Measurements from ENCODE around the gene DDOST.

The DDOST gene

DNA sequence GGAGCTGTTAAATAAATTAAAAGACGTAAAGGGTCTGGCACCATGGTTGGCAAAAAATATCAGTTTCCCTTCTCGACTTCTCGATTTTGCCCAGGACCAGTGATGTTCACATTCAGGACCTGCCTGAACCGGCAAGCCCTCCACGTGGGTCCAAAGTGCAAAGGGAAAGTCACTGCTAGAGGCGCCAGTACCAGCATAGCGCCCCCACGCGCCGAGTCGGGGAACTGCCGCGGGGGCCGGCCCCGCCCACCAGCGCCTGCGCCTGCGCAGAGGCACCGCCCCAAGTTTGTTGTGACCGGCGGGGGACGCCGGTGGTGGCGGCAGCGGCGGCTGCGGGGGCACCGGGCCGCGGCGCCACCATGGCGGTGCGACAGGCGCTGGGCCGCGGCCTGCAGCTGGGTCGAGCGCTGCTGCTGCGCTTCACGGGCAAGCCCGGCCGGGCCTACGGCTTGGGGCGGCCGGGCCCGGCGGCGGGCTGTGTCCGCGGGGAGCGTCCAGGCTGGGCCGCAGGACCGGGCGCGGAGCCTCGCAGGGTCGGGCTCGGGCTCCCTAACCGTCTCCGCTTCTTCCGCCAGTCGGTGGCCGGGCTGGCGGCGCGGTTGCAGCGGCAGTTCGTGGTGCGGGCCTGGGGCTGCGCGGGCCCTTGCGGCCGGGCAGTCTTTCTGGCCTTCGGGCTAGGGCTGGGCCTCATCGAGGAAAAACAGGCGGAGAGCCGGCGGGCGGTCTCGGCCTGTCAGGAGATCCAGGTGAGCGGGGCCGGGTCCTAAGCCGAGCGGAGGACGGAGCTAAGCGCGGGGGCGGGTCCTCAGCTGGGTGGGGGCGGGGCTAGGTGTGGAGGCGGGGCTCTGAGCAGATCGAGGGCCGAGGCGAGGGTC is 27.7 kb downstream of the DDOST start, which contains the start of gene PINK1:
Gene PINK1 (plus strand): TSS at position 269 of the 875 bp plus-strand sequence. CDS start 91 bp downstream, at position 360.
- TF ChIP-seq EZH2 (IDR thresholded peaks at IDR 0.05) (no peak), POLR2AphosphoS5 (IDR thresholded peaks at IDR 0.05; ENCODE audit: borderline replicate concordance, low read depth, low read length) (no peak), FOXP2 (optimal IDR thresholded peaks at IDR 0.05; ENCODE audit: control extremely low read depth, extremely low read length, insufficient read depth) (no peak)
- no peak for DNase-seq (ENCODE audit: low read depth, low spot score)
- Histone ChIP-seq H3K9me3 (ENCODE audit: low read depth, low read length) (no peaks in the 10 kb centered on the region), H3K36me3 (ENCODE audit: insufficient read depth, low read length) (no peaks in the 10 kb centered on the region), H3K4me3 (peak within 1 kb of the TSS; percentile 94), H3K9ac (ENCODE audit: insufficient read length) (peak within 1 kb of the TSS; percentile 86), H3K27ac (peak within 1 kb of the TSS; percentile 65; the same call in 1 of the 2 replicates)

DNA sequence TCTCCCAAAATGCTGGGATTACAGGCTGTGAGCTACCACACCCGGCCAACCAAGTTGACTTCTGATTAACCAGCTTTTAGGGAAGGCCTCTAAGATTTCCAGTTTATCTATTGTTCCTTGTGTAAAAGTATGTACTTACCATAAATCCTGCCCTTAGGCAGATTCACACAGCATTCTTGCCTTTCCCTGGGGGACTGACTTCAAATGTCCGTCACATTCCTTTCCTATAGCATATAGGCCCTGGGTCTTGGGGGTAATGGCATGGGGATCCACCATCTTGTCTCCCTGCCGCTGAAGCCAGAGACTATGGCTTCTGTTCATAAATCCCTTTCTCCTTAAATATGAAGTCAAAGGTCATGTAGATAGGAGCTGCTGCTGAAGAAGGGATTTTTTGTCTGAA is 28.8 kb downstream of the DDOST start:
- no peak for TF ChIP-seq FOXP2 (optimal IDR thresholded peaks at IDR 0.05; ENCODE audit: control extremely low read depth, extremely low read length, insufficient read depth)
- no peak for TF ChIP-seq POLR2AphosphoS5 (IDR thresholded peaks at IDR 0.05; ENCODE audit: borderline replicate concordance, low read depth, low read length)
- no peak for TF ChIP-seq EZH2 (IDR thresholded peaks at IDR 0.05)
- no peaks in the 10 kb centered on the region for H3K9me3 ChIP-seq (ENCODE audit: low read depth, low read length)
- H3K9ac ChIP-seq (ENCODE audit: insufficient read length): no peak overlapping the region
- H3K27ac ChIP-seq: no peak overlapping the region
- no peak for DNase-seq (ENCODE audit: low read depth, low spot score)
- H3K4me3 ChIP-seq: no peak overlapping the region
- H3K36me3 ChIP-seq (ENCODE audit: insufficient read depth, low read length): no peaks in the 10 kb centered on the region

DNA sequence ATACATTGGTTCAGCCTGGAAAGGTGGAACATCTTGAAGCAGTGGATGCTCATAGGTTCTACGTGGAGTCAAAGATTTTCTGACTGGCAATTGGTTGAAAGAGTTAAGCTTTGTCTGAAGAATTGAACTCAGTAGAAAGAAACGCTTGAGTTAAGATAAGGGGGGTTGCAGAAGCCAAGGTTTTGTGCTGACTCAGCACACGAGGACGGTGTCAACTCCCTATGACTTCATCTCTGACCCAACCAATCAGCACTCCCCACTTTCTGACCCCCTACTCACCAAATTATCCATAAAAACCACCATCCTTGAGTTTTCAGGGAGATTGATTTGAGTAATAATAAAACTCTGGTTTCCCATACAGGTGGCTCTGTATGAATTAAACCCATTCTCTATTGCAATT is 30.4 kb downstream of the DDOST start:
- no peak for DNase-seq (ENCODE audit: low read depth, low spot score)
- H3K27ac ChIP-seq: no peak overlapping the region
- H3K36me3 ChIP-seq (ENCODE audit: insufficient read depth, low read length): no peaks in the 10 kb centered on the region
- H3K9ac ChIP-seq (ENCODE audit: insufficient read length): no peak overlapping the region
- no peak for TF ChIP-seq EZH2 (IDR thresholded peaks at IDR 0.05)
- TF ChIP-seq POLR2AphosphoS5 (IDR thresholded peaks at IDR 0.05; ENCODE audit: borderline replicate concordance, low read depth, low read length): no peak
- no peak for TF ChIP-seq FOXP2 (optimal IDR thresholded peaks at IDR 0.05; ENCODE audit: control extremely low read depth, extremely low read length, insufficient read depth)
- no peaks in the 10 kb centered on the region for H3K9me3 ChIP-seq (ENCODE audit: low read depth, low read length)
- no peak overlapping the region for H3K4me3 ChIP-seq

DNA sequence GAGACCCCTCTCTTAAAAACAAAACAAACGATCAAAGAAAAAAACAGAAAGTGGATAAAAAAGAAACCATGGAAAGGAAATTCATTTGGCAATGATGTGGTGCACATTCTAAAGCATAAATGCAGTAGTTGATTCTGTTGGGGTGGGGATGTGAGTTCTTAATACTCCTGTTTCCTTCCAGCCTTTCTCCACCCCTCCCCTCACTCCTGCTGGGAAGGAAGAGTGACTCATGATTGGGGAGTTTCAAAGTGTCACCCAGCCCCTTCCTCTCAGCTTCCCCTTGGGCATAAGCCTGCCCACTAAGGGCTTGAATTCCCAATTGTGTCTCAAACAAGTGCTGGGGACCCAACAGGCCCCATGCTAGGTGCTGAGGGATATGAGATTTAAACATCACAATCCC is 34.6 kb downstream of the DDOST start:
- no peaks in the 10 kb centered on the region for H3K9me3 ChIP-seq (ENCODE audit: low read depth, low read length)
- no peak for TF ChIP-seq EZH2 (IDR thresholded peaks at IDR 0.05)
- no peak for TF ChIP-seq POLR2AphosphoS5 (IDR thresholded peaks at IDR 0.05; ENCODE audit: borderline replicate concordance, low read depth, low read length)
- no peak for TF ChIP-seq FOXP2 (optimal IDR thresholded peaks at IDR 0.05; ENCODE audit: control extremely low read depth, extremely low read length, insufficient read depth)
- H3K9ac ChIP-seq (ENCODE audit: insufficient read length): no peak overlapping the region
- no peak for DNase-seq (ENCODE audit: low read depth, low spot score)
- 0 out of 2 replicates have a peak overlapping the region, but pooled peaks have one; percentile 49 for H3K27ac ChIP-seq
- H3K36me3 ChIP-seq (ENCODE audit: insufficient read depth, low read length): no peaks in the 10 kb centered on the region
- H3K4me3 ChIP-seq: no peak overlapping the region

DNA sequence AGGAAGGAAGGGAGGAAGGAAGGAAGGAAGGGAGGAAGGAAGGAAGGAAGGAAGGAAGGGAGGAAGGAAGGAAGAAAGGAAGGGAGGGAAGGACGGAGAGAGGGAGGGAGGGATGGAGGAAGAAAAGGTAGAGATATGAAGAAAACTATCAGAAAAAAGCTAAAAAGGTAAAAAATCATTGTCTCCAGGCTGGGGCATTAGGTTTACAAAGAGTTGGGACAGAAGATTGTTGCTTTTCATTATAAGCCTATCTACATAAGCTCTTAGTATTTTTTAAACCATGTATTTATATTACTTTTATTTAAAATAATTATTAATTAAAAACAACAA is 35.1 kb downstream of the DDOST start:
- Histone ChIP-seq H3K9ac (ENCODE audit: insufficient read length) (no peak overlapping the region), H3K36me3 (ENCODE audit: insufficient read depth, low read length) (no peaks in the 10 kb centered on the region), H3K27ac (0 out of 2 replicates have a peak overlapping the region, but pooled peaks have one; percentile 49), H3K4me3 (no peak overlapping the region), H3K9me3 (ENCODE audit: low read depth, low read length) (no peaks in the 10 kb centered on the region)
- no peak for DNase-seq (ENCODE audit: low read depth, low spot score)
- TF ChIP-seq EZH2 (IDR thresholded peaks at IDR 0.05): no peak
- TF ChIP-seq POLR2AphosphoS5 (IDR thresholded peaks at IDR 0.05; ENCODE audit: borderline replicate concordance, low read depth, low read length): no peak
- TF ChIP-seq FOXP2 (optimal IDR thresholded peaks at IDR 0.05; ENCODE audit: control extremely low read depth, extremely low read length, insufficient read depth): no peak

DNA sequence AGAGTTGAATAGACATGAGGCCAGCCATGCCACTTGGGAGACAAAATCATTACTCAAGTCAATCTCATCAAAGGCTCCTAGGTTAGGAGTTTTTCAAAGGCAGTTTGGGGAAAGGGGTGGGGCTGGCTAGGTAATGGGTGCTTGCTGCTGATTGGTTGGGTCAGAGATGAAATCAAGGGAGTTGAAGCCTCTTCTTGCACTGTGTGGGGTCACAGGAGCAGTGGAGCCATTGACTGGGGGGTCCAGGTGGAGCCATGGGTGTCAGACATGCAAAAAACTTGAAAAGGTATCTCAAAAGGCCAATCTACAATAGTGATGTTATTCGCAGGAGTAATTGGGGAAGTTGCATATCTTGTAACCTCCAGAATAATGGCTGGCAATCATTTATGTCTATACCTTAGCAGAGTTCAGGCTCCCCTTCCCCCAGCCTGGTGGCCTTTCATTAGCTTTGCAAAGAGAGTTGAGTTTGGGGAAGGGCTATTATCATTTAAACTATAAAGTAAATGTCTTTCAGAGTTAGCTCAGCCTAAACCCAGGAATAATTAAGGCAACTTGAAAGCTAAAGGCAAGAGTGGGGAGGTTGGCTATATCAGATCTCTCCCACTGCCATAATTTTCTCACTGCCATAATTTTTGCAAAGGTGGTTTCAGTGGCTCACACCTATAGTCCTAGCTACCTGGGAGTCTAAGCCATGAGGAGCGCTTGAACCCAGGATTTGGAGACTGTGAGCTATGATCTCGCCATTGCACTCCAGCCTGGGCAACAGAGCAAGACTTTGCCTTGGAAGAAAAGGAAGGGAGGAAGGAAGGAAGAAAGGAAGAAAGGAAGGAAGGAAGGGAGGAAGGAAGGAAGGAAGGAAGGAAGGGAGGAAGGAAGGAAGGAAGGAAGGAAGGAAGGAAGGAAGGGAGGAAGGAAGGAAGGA is 35.7 kb downstream of the DDOST start:
- Histone ChIP-seq H3K4me3 (no peak overlapping the region), H3K9me3 (ENCODE audit: low read depth, low read length) (no peaks in the 10 kb centered on the region), H3K27ac (no peak overlapping the region), H3K9ac (ENCODE audit: insufficient read length) (no peak overlapping the region), H3K36me3 (ENCODE audit: insufficient read depth, low read length) (no peaks in the 10 kb centered on the region)
- TF ChIP-seq EZH2 (IDR thresholded peaks at IDR 0.05) (no peak), FOXP2 (optimal IDR thresholded peaks at IDR 0.05; ENCODE audit: control extremely low read depth, extremely low read length, insufficient read depth) (no peak), POLR2AphosphoS5 (IDR thresholded peaks at IDR 0.05; ENCODE audit: borderline replicate concordance, low read depth, low read length) (no peak)
- DNase-seq (ENCODE audit: low read depth, low spot score): no peak

DNA sequence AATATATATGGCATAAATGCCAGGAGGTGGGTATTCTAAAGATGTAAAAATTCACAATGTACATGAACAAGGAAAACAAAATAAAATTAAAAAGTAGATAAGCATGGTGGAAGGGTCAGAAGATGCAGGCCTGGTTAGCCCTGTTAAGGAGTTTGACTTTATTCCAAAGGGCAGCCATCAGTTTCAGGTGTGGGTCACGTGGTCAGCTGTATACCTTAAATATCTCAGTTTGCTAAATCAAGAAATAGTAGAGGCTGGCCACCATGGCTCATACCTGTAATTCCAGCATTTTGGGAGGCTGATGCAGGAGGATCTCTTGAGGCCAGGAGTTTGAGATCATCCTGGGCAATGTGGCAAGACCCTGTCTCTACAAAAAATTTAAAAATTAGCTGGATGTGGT is 36.5 kb downstream of the DDOST start:
- H3K9me3 ChIP-seq (ENCODE audit: low read depth, low read length): no peaks in the 10 kb centered on the region
- no peak overlapping the region for H3K9ac ChIP-seq (ENCODE audit: insufficient read length)
- no peak overlapping the region for H3K4me3 ChIP-seq
- no peaks in the 10 kb centered on the region for H3K36me3 ChIP-seq (ENCODE audit: insufficient read depth, low read length)
- DNase-seq (ENCODE audit: low read depth, low spot score): no peak
- no peak for TF ChIP-seq EZH2 (IDR thresholded peaks at IDR 0.05)
- TF ChIP-seq FOXP2 (optimal IDR thresholded peaks at IDR 0.05; ENCODE audit: control extremely low read depth, extremely low read length, insufficient read depth): no peak
- TF ChIP-seq POLR2AphosphoS5 (IDR thresholded peaks at IDR 0.05; ENCODE audit: borderline replicate concordance, low read depth, low read length): no peak
- H3K27ac ChIP-seq: no peak overlapping the region

DNA sequence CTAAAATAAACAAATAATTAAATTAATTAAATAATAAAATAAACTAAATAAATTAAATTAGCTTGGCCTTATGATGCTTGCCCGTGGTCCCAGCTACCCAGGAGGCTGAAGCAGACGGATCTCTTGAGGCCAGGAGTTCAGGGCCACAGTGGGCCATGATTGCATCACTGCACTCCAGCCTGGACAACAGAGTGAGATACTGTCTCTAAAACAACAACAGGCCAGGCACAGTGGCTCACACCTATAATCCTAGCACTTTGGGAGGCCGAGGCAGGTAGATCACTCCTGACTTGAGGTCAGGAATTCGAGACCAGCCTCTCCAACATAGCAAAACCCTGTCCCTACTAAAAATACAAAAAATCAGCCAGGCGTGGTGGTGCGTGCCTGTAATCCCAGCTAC is 40.2 kb downstream of the DDOST start:
- H3K27ac ChIP-seq: no peak overlapping the region
- no peaks in the 10 kb centered on the region for H3K36me3 ChIP-seq (ENCODE audit: insufficient read depth, low read length)
- no peak overlapping the region for H3K9ac ChIP-seq (ENCODE audit: insufficient read length)
- no peaks in the 10 kb centered on the region for H3K9me3 ChIP-seq (ENCODE audit: low read depth, low read length)
- H3K4me3 ChIP-seq: no peak overlapping the region
- no peak for DNase-seq (ENCODE audit: low read depth, low spot score)
- TF ChIP-seq FOXP2 (optimal IDR thresholded peaks at IDR 0.05; ENCODE audit: control extremely low read depth, extremely low read length, insufficient read depth) (no peak), POLR2AphosphoS5 (IDR thresholded peaks at IDR 0.05; ENCODE audit: borderline replicate concordance, low read depth, low read length) (no peak), EZH2 (IDR thresholded peaks at IDR 0.05) (no peak)

All from SK-N-MC (cell line).